HG02642 (cell line): Measurements from ENCODE around the gene GP1BB.

Experiments used
- ATAC-seq: cut with Tn5 transposase; IDR thresholded peaks from one replicate; pipeline ENCODE4 v1.9.1; 2021; ENCODE audit warnings: mild to moderate bottlenecking; ENCODE audit not compliant: unreplicated experiment, poor library complexity

Gene GP1BB

GRCh38 chr22:19739448-19739895 is 16.1 kb downstream of the GP1BB start:
- no peak for ATAC-seq

GRCh38 chr22:19739911-19740449 is 16.6 kb downstream of the GP1BB start:
- no peak for ATAC-seq

GRCh38 chr22:19740586-19740985 is 17.2 kb downstream of the GP1BB start:
- no peak for ATAC-seq

- no peak for ATAC-seq
These were observed 17.7 kb downstream of the GP1BB start for GRCh38 chr22:19741053-19741452.

GRCh38 chr22:19742160-19743066 is 19.1 kb downstream of the GP1BB start:
- ATAC-seq: no peak

GRCh38 chr22:19743081-19743480 is 19.7 kb downstream of the GP1BB start:
- no peak for ATAC-seq

GRCh38 chr22:19743651-19744050 is 20.3 kb downstream of the GP1BB start:
- no peak for ATAC-seq

GRCh38 chr22:19744350-19745006 is 21.1 kb downstream of the GP1BB start:
- ATAC-seq: no peak

GRCh38 chr22:19745155-19746101 is 22.1 kb downstream of the GP1BB start:
- no peak for ATAC-seq

GRCh38 chr22:19746726-19747125 is 23.4 kb downstream of the GP1BB start:
- ATAC-seq: no peak

- ATAC-seq: no peak
These were observed 24.2 kb downstream of the GP1BB start for GRCh38 chr22:19747551-19747950.

GRCh38 chr22:19748139-19748538 is 24.8 kb downstream of the GP1BB start:
- ATAC-seq: no peak

- no peak for ATAC-seq
These were observed 25.8 kb downstream of the GP1BB start for GRCh38 chr22:19748991-19749664.

- ATAC-seq: no peak
These were observed 26.5 kb downstream of the GP1BB start for GRCh38 chr22:19749876-19750275.

- no peak for ATAC-seq
These were observed 27.5 kb downstream of the GP1BB start for GRCh38 chr22:19750507-19751490.

- ATAC-seq: no peak
These were observed 28.3 kb downstream of the GP1BB start for GRCh38 chr22:19751497-19752245.

- ATAC-seq: no peak
These were observed 29.9 kb downstream of the GP1BB start for GRCh38 chr22:19753090-19753842.
